GM18517 (cell line): ENCODE results near the gene SRSF3.
"Not testable (repeated sequence)": the region's sequence is repeated elsewhere in the genome, so short reads cannot be mapped to it uniquely, and the experiment has no call there.

Source experiments
- ATAC-seq: cut with Tn5 transposase; IDR thresholded peaks from one replicate; pipeline ENCODE4 v1.9.1; 2021; ENCODE audit warnings: mild to moderate bottlenecking, moderate library complexity; ENCODE audit not compliant: unreplicated experiment

SRSF3 gene

GRCh38 chr6:36604090-36605060, 10.2 kb downstream of the SRSF3 start:
- no peak for ATAC-seq

- no peak for ATAC-seq
Observed at GRCh38 chr6:36605143-36605542, 11.0 kb downstream of the SRSF3 start.

- ATAC-seq, result no peak
Observed at GRCh38 chr6:36605560-36606391, 11.6 kb downstream of the SRSF3 start.

- not testable (repeated sequence) for ATAC-seq
Observed at GRCh38 chr6:36607305-36607682, 13.1 kb downstream of the SRSF3 start.

GRCh38 chr6:36607683-36608386, 13.7 kb downstream of the SRSF3 start:
- ATAC-seq, result no peak

- no peak for ATAC-seq
Observed at GRCh38 chr6:36608788-36609563, 14.8 kb downstream of the SRSF3 start.

GRCh38 chr6:36609582-36609981, 15.4 kb downstream of the SRSF3 start:
- ATAC-seq, result no peak

- no peak for ATAC-seq
Observed at GRCh38 chr6:36610041-36610955, 16.1 kb downstream of the SRSF3 start.

- ATAC-seq, result no peak
Observed at GRCh38 chr6:36610956-36611336, 16.8 kb downstream of the SRSF3 start.

- not testable (repeated sequence) for ATAC-seq
Observed at GRCh38 chr6:36611679-36612078, 17.5 kb downstream of the SRSF3 start.

GRCh38 chr6:36612101-36612625, 18.0 kb downstream of the SRSF3 start:
- no peak for ATAC-seq

GRCh38 chr6:36613200-36613995, 19.2 kb downstream of the SRSF3 start:
- no peak for ATAC-seq

- ATAC-seq, result peak; percentile 47
Observed at GRCh38 chr6:36615018-36615761, 21.0 kb downstream of the SRSF3 start.

- no peak for ATAC-seq
Observed at GRCh38 chr6:36616893-36617521, 22.8 kb downstream of the SRSF3 start.

- ATAC-seq, result no peak
Observed at GRCh38 chr6:36618366-36619355, 24.5 kb downstream of the SRSF3 start.

GRCh38 chr6:36621371-36621855, 27.3 kb downstream of the SRSF3 start:
- ATAC-seq, result no peak
